CD14-positive monocyte (primary cell): ENCODE data around the gene PDE6G. TPM values are rescaled to one million over a fixed set of nuclear protein-coding genes. Genes with fewer than 3 reads are reported as not detected.

Source experiments
- DNase-seq, 3 donors: peaks; one replicate each; pipeline ENCODE4 v3.0.0-alpha.2; 2011 to 2022
- H2AFZ ChIP-seq: 2 replicates; pipeline ENCODE4 v1.6.0; 2012; ENCODE audit warnings: mild to moderate bottlenecking, low read depth, low read length, inconsistent platforms; ENCODE audit not compliant: insufficient read depth, poor library complexity, severe bottlenecking
- H3K27ac ChIP-seq, 2 donors: 1 replicate in 1 of 2; 2 replicates in 1 of 2; pipeline ENCODE4 v1.5.1; 2012 to 2013; ENCODE audit warnings: low read length in 2 of 2, control low read depth in 1 of 2, inconsistent platforms in 1 of 2, low read depth in 1 of 2, mild to moderate bottlenecking in 1 of 2
- H3K27me3 ChIP-seq, 2 donors: one replicate each; pipeline versions ENCODE4 v1.6.0 to v1.6.1; 2011 to 2013; ENCODE audit warnings: low read length in 2 of 2; ENCODE audit not compliant: control insufficient read depth in 2 of 2, insufficient read depth in 2 of 2
- H3K36me3 ChIP-seq, 2 donors: replicated peaks in 1 of 2; 1 replicate in 1 of 2; 2 replicates in 1 of 2; pipeline versions ENCODE4 v1.5.1 to v1.6.1; 2012 to 2013; ENCODE audit warnings: low read length in 2 of 2, control low read depth in 1 of 2, inconsistent platforms in 1 of 2, mild to moderate bottlenecking in 1 of 2; ENCODE audit not compliant: insufficient read depth in 2 of 2, control insufficient read depth in 1 of 2
- H3K4me1 ChIP-seq, 2 donors: 1 replicate in 1 of 2; 2 replicates in 1 of 2; pipeline versions ENCODE4 v1.5.1 to v1.6.1; 2012 to 2013; ENCODE audit warnings: low read length in 2 of 2, control low read depth in 1 of 2, inconsistent platforms in 1 of 2, mild to moderate bottlenecking in 1 of 2, moderate library complexity in 1 of 2; ENCODE audit not compliant: insufficient read depth in 2 of 2, control insufficient read depth in 1 of 2
- H3K4me2 ChIP-seq: replicated peaks from 2 replicates; pipeline ENCODE3; 2012; ENCODE audit warnings: low read length, moderate library complexity, mild to moderate bottlenecking; ENCODE audit not compliant: poor library complexity, severe bottlenecking; ENCODE audit errors: extremely low read depth
- H3K4me3 ChIP-seq, 3 experiments: fragments of 200-600 bp in 1 of 3; sonication (generic) in 1 of 3; replicated peaks in 1 of 3; 1 replicate in 2 of 3; 2 replicates in 1 of 3; pipeline ENCODE4 v1.5.1; 2011 to 2013; ENCODE audit warnings: low read length in 3 of 3, mild to moderate bottlenecking in 3 of 3, control low read depth in 2 of 3, low read depth in 2 of 3, inconsistent platforms in 1 of 3, moderate library complexity in 1 of 3
- H3K79me2 ChIP-seq: 2 replicates; pipeline ENCODE4 v1.6.0; 2012; ENCODE audit warnings: mild to moderate bottlenecking, control low read depth, inconsistent platforms, low read length, moderate library complexity; ENCODE audit not compliant: insufficient read depth
- H3K9ac ChIP-seq: 2 replicates; pipeline ENCODE4 v1.6.0; 2017; ENCODE audit warnings: low read length, mild to moderate bottlenecking; ENCODE audit not compliant: insufficient read depth, poor library complexity, severe bottlenecking
- H3K9me3 ChIP-seq, 2 donors: replicated peaks in 1 of 2; 1 replicate in 1 of 2; 2 replicates in 1 of 2; pipeline versions ENCODE4 v1.5.1 to v1.6.1; 2012 to 2013; ENCODE audit warnings: low read length in 2 of 2, control low read depth in 1 of 2; ENCODE audit not compliant: control insufficient read depth in 1 of 2, insufficient read depth in 1 of 2
- H4K20me1 ChIP-seq: 2 replicates; pipeline ENCODE4 v1.6.0; 2012; ENCODE audit warnings: mild to moderate bottlenecking, low read length, control low read depth, moderate library complexity; ENCODE audit not compliant: insufficient read depth
- H3K27ac Mint-ChIP-seq, 7 donors: one replicate each; pipeline ENCODE4 v1.8.0; 2020; ENCODE audit warnings: mild to moderate bottlenecking in 7 of 7, mixed read lengths in 7 of 7, moderate library complexity in 6 of 7, inconsistent platforms in 2 of 7
- H3K27me3 Mint-ChIP-seq, 3 donors: one replicate each; pipeline ENCODE4 v1.8.0; 2021 to 2022; ENCODE audit warnings: low read depth in 3 of 3, mild to moderate bottlenecking in 3 of 3, mixed read lengths in 3 of 3, moderate library complexity in 3 of 3, inconsistent platforms in 1 of 3
- H3K36me3 Mint-ChIP-seq, 2 donors: one replicate each; pipeline ENCODE4 v1.8.0; 2020; ENCODE audit warnings: mixed read lengths in 2 of 2, inconsistent platforms in 1 of 2, mild to moderate bottlenecking in 1 of 2
- H3K4me1 Mint-ChIP-seq: one replicate; pipeline ENCODE4 v1.8.0; 2020; ENCODE audit warnings: mild to moderate bottlenecking, mixed read lengths
- H3K4me3 Mint-ChIP-seq, 2 donors: one replicate each; pipeline ENCODE4 v1.8.0; 2020; ENCODE audit warnings: mild to moderate bottlenecking in 2 of 2, mixed read lengths in 2 of 2, moderate library complexity in 1 of 2
- H3K9me3 Mint-ChIP-seq, 7 donors: one replicate each; pipeline ENCODE4 v1.8.0; 2020 to 2022; ENCODE audit warnings: mixed read lengths in 7 of 7, mild to moderate bottlenecking in 6 of 7, moderate library complexity in 6 of 7, inconsistent platforms in 2 of 7
- WGBS: methylation state at CpG from one replicate; pipeline ENCODE4 v1.1.5; 2013; ENCODE audit warnings: missing lambda C conversion rate; ENCODE audit not compliant: insufficient coverage; 5-methylcytosine and 5-hydroxymethylcytosine counted together
- intact Hi-C, 2 donors: fragments of 100-400 bp; cut with micrococcal nuclease; formaldehyde crosslinking; loops; one replicate each; pipeline versions ENCODE4 v1.15.0 to v1.15.1; 2023
- polyA plus RNA-seq, 3 donors: library from polyadenylated mRNA; depleted of rRNA in 1 of 3; unstranded in 2 of 3; stranded (reverse) in 1 of 3; fragments of 300-500 nt in 2 of 3; fragments of >200 nt in 1 of 3; fragmentation: Illumina TruSeq in 2 of 3; gene quantifications; 1 replicate in 2 of 3; 2 replicates in 1 of 3; pipeline ENCODE4 v1.2.3, GENCODE V29; 2012 to 2021
- TF ChIP-seq, protein P1 (sequence below): fragments of 200-600 bp; IDR thresholded peaks from one replicate; pipeline ENCODE4 v1.8.0; 2022; ENCODE audit warnings: antibody characterized with exemption, mild to moderate bottlenecking

PDE6G gene
- polyA plus RNA-seq, 3 donors: 8.9 to 12.0 (median 11.5) TPM

GRCh38 chr17:81648707-81649085 is 7.6 kb downstream of the PDE6G start:
- WGBS: 74% methylated on average over 12 of the region's 14 CpGs
- H3K79me2 ChIP-seq: no peaks in the 10 kb centered on the region
- Mint-ChIP-seq H3K36me3 (peaks cover 2 to 6% of the 10 kb centered on the region in 2 donors), H3K4me1 (peaks cover 7% of the 10 kb centered on the region), H3K27ac (no peak overlapping the region), H3K27me3 (peaks cover 30 to 45% (median 42%) of the 10 kb centered on the region in 3 donors), H3K4me3 (peak overlapping the region in 1 of 2 donors; percentile 71), H3K9me3 (peaks cover 10 to 26% (median 19%) of the 10 kb centered on the region in 7 donors)
- no peak overlapping the region for H3K27ac ChIP-seq
- no peak overlapping the region for H3K4me2 ChIP-seq
- peaks cover 11 to 30% of the 10 kb centered on the region in 2 donors for H3K27me3 ChIP-seq
- H3K4me1 ChIP-seq: peaks cover 11 to 12% of the 10 kb centered on the region in 2 donors
- H4K20me1 ChIP-seq: no peaks in the 10 kb centered on the region
- TF ChIP-seq, protein P1, sequence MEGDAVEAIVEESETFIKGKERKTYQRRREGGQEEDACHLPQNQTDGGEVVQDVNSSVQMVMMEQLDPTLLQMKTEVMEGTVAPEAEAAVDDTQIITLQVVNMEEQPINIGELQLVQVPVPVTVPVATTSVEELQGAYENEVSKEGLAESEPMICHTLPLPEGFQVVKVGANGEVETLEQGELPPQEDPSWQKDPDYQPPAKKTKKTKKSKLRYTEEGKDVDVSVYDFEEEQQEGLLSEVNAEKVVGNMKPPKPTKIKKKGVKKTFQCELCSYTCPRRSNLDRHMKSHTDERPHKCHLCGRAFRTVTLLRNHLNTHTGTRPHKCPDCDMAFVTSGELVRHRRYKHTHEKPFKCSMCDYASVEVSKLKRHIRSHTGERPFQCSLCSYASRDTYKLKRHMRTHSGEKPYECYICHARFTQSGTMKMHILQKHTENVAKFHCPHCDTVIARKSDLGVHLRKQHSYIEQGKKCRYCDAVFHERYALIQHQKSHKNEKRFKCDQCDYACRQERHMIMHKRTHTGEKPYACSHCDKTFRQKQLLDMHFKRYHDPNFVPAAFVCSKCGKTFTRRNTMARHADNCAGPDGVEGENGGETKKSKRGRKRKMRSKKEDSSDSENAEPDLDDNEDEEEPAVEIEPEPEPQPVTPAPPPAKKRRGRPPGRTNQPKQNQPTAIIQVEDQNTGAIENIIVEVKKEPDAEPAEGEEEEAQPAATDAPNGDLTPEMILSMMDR: no peak
- peaks cover 13 to 16% of the 10 kb centered on the region in 2 donors for H3K9me3 ChIP-seq
- no peaks in the 10 kb centered on the region for H3K36me3 ChIP-seq
- no peak overlapping the region for H2AFZ ChIP-seq
- DNase-seq: no peak
- no peak overlapping the region for H3K9ac ChIP-seq
- H3K4me3 ChIP-seq: no peak overlapping the region
- intact Hi-C loops: no loop called here

- no peaks in the 10 kb centered on the region for H4K20me1 ChIP-seq
- H3K4me3 Mint-ChIP-seq: peak overlapping the region in 1 of 2 donors; percentile 71
- no peak overlapping the region for H3K27ac ChIP-seq
- WGBS: 13% methylated on average over 75 of the region's 78 CpGs
- peaks cover 5 to 6% of the 10 kb centered on the region in 2 donors for H3K4me1 ChIP-seq
- no peak overlapping the region for H3K27ac Mint-ChIP-seq
- peaks cover 2 to 6% of the 10 kb centered on the region in 2 donors for H3K36me3 Mint-ChIP-seq
- no peak overlapping the region for H3K4me2 ChIP-seq
- no peak overlapping the region for H2AFZ ChIP-seq
- H3K4me3 ChIP-seq: no peak overlapping the region
- H3K27me3 Mint-ChIP-seq: peaks cover 30 to 42% (median 41%) of the 10 kb centered on the region in 3 donors
- peaks cover 13 to 16% of the 10 kb centered on the region in 2 donors for H3K9me3 ChIP-seq
- no peak for DNase-seq
- TF ChIP-seq, protein P1: no peak
- peaks cover 2% of the 10 kb centered on the region for H3K4me1 Mint-ChIP-seq
- peaks cover 11 to 30% of the 10 kb centered on the region in 2 donors for H3K27me3 ChIP-seq
- no peaks in the 10 kb centered on the region for H3K79me2 ChIP-seq
- intact Hi-C loops: no loop called here
- H3K9me3 Mint-ChIP-seq: peaks cover 10 to 26% (median 19%) of the 10 kb centered on the region in 7 donors
- H3K36me3 ChIP-seq: no peaks in the 10 kb centered on the region
- H3K9ac ChIP-seq: no peak overlapping the region
Measured at GRCh38 chr17:81648013-81648706, 8.2 kb downstream of the PDE6G start.
